SKM-1 (cell line): ENCODE data around the gene S100A5.
"Not testable (repeated sequence)": the region's sequence is repeated elsewhere in the genome, so short reads cannot be mapped to it uniquely, and the experiment has no call there.

Source experiments
- DNase-seq: peaks from one replicate; lab custom pipeline; 2025; ENCODE audit not compliant: unreplicated experiment; lab: John Stamatoyannopoulos, UW

S100A5 gene

GRCh38 chr1:153535242-153536011 lies 5.3 kb downstream of the S100A5 start, which contains the start of gene S100A6:
Gene S100A6 (minus strand): TSS chr1:153535991. CDS start chr1:153535339, 652 bp downstream.
- no peak for DNase-seq

GRCh38 chr1:153534925-153535241 lies 5.9 kb downstream of the S100A5 start:
- DNase-seq = no peak

GRCh38 chr1:153534226-153534924 lies 6.4 kb downstream of the S100A5 start:
- no peak for DNase-seq

GRCh38 chr1:153533689-153534201 lies 7.0 kb downstream of the S100A5 start:
- no peak for DNase-seq

- DNase-seq = peak; percentile 89
Observed at GRCh38 chr1:153532769-153533599, 7.8 kb downstream of the S100A5 start.

- no peak for DNase-seq
Observed at GRCh38 chr1:153532181-153532580, 8.6 kb downstream of the S100A5 start.

GRCh38 chr1:153531638-153532037 lies 9.1 kb downstream of the S100A5 start:
- no peak for DNase-seq

- no peak for DNase-seq
Observed at GRCh38 chr1:153527683-153528040, 13.1 kb downstream of the S100A5 start.

- no peak for DNase-seq
Observed at GRCh38 chr1:153527023-153527682, 13.6 kb downstream of the S100A5 start.

GRCh38 chr1:153526132-153526543 lies 14.6 kb downstream of the S100A5 start:
- DNase-seq = no peak

GRCh38 chr1:153525088-153525728 lies 15.5 kb downstream of the S100A5 start:
- DNase-seq = no peak

GRCh38 chr1:153522353-153523048 lies 18.2 kb downstream of the S100A5 start:
- not testable (repeated sequence) for DNase-seq

GRCh38 chr1:153521808-153522207 lies 18.9 kb downstream of the S100A5 start:
- DNase-seq = not testable (repeated sequence)

- DNase-seq = no peak
Observed at GRCh38 chr1:153520818-153521476, 19.8 kb downstream of the S100A5 start.

- DNase-seq = not testable (repeated sequence)
Observed at GRCh38 chr1:153520137-153520691, 20.5 kb downstream of the S100A5 start.

- DNase-seq = no peak
Observed at GRCh38 chr1:153519242-153519641, 21.5 kb downstream of the S100A5 start.

GRCh38 chr1:153515504-153516394 lies 25.0 kb downstream of the S100A5 start:
- peak; percentile 93 for DNase-seq

GRCh38 chr1:153513666-153514065 lies 27.1 kb downstream of the S100A5 start:
- DNase-seq = no peak
